PFSK-1 (cell line): ENCODE measurements around the gene NPFF.

Experiments
- FOXP2 ChIP-seq: optimal IDR thresholded peaks from 2 replicates; pipeline ENCODE3; 2011; ENCODE audit warnings: borderline replicate concordance, control low read depth, inconsistent platforms; ENCODE audit not compliant: insufficient read depth; ENCODE audit errors: extremely low read length, extremely low read depth
- POLR2AphosphoS5 ChIP-seq: IDR thresholded peaks from 2 replicates; pipeline ENCODE4 v1.6.1; 2012; ENCODE audit warnings: low read depth, mild to moderate bottlenecking, control low read depth, low read length, moderate library complexity
- SIN3A ChIP-seq: IDR thresholded peaks from 2 replicates; pipeline ENCODE4 v1.6.1; 2012; ENCODE audit warnings: mild to moderate bottlenecking, low read length, moderate library complexity, borderline replicate concordance; ENCODE audit not compliant: insufficient read depth
- TAF1 ChIP-seq: IDR thresholded peaks from 2 replicates; pipeline ENCODE4 v1.6.1; 2012; ENCODE audit warnings: low read length, control low read depth, borderline replicate concordance; ENCODE audit not compliant: insufficient read depth
- TF ChIP-seq, protein P1 (sequence below), 2 experiments: IDR thresholded peaks; 2 replicates each; pipeline versions ENCODE4 v1.6.1 to v1.8.0; 2011 to 2012; ENCODE audit warnings: low read depth in 2 of 2, low read length in 2 of 2, control low read depth in 1 of 2, inconsistent platforms in 1 of 2, mild to moderate bottlenecking in 1 of 2, moderate library complexity in 1 of 2; ENCODE audit not compliant: insufficient read depth in 1 of 2

The NPFF gene

DNA sequence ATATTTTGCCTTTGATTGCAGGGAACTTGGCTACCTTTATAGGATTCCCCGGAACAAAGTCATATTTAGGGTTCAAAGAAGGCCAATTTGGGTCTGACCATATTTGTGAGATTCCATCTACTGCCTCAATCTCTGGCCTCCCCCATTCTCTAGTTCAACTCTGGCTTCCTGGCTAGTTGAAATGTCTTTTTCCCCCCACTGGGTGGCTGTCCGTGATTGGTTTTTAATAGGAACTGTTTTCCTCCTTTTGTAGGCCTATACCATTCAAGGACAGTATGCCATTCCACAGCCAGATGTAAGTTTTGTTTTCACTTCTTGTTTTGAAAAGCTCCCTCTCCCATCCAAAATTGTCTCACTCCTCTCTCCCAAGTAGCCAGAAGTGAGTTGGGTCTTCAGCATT lies 41.6 kb downstream of the NPFF start:
- TF ChIP-seq POLR2AphosphoS5 = no peak
- no peak for TF ChIP-seq TAF1
- TF ChIP-seq, protein P1, sequence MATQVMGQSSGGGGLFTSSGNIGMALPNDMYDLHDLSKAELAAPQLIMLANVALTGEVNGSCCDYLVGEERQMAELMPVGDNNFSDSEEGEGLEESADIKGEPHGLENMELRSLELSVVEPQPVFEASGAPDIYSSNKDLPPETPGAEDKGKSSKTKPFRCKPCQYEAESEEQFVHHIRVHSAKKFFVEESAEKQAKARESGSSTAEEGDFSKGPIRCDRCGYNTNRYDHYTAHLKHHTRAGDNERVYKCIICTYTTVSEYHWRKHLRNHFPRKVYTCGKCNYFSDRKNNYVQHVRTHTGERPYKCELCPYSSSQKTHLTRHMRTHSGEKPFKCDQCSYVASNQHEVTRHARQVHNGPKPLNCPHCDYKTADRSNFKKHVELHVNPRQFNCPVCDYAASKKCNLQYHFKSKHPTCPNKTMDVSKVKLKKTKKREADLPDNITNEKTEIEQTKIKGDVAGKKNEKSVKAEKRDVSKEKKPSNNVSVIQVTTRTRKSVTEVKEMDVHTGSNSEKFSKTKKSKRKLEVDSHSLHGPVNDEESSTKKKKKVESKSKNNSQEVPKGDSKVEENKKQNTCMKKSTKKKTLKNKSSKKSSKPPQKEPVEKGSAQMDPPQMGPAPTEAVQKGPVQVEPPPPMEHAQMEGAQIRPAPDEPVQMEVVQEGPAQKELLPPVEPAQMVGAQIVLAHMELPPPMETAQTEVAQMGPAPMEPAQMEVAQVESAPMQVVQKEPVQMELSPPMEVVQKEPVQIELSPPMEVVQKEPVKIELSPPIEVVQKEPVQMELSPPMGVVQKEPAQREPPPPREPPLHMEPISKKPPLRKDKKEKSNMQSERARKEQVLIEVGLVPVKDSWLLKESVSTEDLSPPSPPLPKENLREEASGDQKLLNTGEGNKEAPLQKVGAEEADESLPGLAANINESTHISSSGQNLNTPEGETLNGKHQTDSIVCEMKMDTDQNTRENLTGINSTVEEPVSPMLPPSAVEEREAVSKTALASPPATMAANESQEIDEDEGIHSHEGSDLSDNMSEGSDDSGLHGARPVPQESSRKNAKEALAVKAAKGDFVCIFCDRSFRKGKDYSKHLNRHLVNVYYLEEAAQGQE (IDR thresholded peaks at IDR 0.05; ENCODE audit: insufficient read depth in 1 of 2, low read depth in 2 of 2, low read length in 2 of 2) = no peak
- no peak for TF ChIP-seq FOXP2
- TF ChIP-seq SIN3A = no peak

DNA sequence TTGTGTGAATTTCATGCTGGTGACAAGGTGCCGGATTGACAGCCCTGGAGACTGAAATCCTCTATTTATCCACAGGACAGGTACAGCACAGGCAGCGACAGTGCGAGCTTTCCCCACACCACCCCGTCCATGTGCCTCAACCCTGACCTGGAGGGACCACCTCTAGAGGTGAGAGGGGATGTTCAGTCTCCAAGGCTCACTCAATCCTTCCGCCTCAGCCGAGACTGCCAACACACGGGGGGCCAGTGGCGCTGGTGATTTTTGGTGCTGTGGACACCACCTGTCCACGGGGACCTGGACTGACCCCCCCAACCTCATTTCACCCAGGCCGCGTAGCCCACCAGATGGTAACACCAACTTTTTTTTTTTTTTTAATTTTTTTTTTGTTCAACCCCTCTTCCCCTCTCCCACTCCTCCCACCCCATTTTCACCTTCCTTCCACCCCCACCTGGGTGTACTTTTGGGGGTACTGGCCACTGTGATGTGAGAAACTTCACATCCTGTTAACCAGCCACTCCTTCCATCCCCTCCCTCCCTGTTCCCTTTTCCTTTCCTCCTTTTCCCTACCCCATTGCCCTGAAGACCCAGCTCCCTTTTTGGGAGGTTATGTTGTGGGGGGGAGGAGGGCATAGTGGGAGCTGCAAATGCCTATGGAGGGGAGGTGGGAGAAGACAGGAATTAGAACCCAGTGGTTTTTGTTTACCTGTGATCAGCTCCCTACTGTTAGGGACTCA lies 42.4 kb downstream of the NPFF start:
- TF ChIP-seq SIN3A (no peak), POLR2AphosphoS5 (0 out of 2 replicates have a peak, but pooled peaks have one; percentile 18)

DNA sequence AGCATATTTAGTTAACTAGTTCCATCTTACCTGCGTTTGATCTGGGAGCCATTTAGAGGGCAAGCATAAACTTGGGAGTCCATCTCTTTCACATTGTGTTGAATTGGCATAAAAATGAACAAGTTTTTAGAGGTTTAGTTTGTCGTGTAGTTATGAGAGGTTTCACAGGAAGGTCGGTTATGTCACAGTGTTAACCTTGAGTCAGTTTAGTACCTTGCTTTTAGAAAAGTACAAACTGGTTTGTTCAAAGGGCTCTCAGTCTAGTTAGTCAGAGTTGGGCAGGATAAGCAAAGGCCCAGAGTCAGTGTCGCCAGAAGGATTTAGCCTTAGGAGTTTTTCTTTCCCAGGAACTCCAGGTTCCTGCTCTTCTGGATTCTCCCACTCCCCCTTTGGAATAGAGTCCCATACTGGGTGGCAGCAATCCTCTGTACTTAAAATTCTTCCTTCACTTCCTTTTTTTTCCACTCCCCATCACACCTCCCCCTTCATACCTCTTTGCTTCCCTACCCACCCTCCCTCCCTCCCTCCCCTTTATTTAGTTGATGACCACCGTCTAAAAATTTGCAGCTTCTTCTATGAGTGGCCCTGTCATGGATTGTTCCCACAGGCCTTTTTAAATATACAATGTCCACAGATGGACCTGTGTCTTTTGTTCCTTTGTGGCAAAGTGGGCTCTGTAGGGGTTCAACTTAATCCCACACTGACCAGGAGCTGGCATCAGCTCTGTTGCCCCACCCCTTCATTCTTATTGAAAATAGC lies 43.3 kb downstream of the NPFF start:
- TF ChIP-seq POLR2AphosphoS5 (peak; percentile 3; the same call in 1 of the 2 replicates), FOXP2 (no peak)

DNA sequence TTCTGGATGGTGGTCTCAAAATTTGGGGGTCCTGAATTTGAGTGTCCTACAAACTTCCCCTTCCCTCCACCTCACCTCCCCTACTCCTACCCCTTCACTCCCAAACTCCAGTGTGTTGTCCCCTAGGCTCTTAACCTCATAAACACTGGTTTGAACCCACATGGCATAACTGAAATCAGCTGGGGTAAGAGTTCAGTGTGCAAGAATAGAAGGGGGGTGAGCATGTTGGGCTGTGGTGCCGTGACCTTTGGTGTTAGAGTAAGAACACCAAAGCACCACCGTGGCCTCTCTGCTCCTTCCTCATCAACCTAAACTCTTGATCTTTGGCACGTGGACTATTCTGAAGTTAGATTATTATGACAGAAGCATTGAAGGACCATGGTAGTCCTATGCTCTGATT lies 44.3 kb downstream of the NPFF start:
- no peak for TF ChIP-seq TAF1

DNA sequence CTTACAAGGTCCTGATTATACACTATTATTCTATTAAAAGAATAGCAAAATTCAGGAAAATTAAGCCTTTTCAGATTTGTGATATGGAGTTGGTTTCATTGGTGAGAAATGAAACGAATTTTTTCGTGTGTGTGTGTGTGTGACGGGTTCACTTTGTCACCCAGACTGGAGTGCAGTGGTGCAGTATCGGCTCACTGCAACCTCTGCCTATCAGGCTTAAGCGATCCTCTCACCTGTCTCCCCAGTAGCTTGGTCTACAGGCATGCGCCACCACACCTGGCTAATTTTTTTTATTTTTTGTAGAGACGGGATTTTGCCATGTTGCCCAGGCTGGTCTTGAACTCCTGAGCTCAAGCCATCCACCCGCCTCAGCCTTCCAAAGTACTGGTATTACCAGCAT lies 45.7 kb downstream of the NPFF start:
- no peak for TF ChIP-seq SIN3A
- no peak for TF ChIP-seq POLR2AphosphoS5
- TF ChIP-seq TAF1 = no peak
- TF ChIP-seq, protein P1 (IDR thresholded peaks at IDR 0.05; ENCODE audit: insufficient read depth in 1 of 2, low read depth in 2 of 2, low read length in 2 of 2) = no peak
- TF ChIP-seq FOXP2 = no peak

DNA sequence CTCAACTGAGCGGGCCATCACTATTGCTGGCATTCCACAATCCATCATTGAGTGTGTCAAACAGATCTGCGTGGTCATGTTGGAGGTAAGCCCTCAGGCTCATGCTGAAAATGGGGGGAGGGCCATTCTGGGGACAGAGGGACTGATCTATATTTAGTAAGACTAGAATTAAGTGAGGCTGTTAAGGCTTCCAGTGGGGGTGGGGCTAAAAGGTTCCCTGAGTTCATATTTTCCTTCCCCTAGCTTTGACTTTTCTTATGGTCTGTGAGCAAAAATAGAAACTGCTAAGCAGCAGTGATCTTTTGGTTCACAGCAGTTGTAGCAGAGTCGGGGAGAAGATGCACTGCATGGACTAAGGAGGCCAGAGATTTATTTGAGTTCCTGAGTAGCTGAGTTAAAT lies 46.2 kb downstream of the NPFF start:
- TF ChIP-seq TAF1 (no peak), SIN3A (no peak), POLR2AphosphoS5 (no peak; the same call in 1 of the 2 replicates), FOXP2 (no peak)
- TF ChIP-seq, protein P1 (IDR thresholded peaks at IDR 0.05; ENCODE audit: insufficient read depth in 1 of 2, low read depth in 2 of 2, low read length in 2 of 2) = no peak
